Measurements from ENCODE around the gene GRID1.

- TF ChIP-seq CTCF (IDR thresholded peaks at IDR 0.05; ENCODE audit: low read length) (no peak), EZH2 (optimal IDR thresholded peaks at IDR 0.05; ENCODE audit: low read depth, low read length) (no peak), EZH2phosphoT487 (IDR thresholded peaks at IDR 0.05; ENCODE audit: low read length) (no peak)
Measured at GRCh38 chr10:86345859-86346798, 20.5 kb downstream of the GRID1 start.
